HG02642 (cell line): ENCODE results near the gene FCRL6.

Source experiments
- ATAC-seq: cut with Tn5 transposase; IDR thresholded peaks from one replicate; pipeline ENCODE4 v1.9.1; 2021; ENCODE audit warnings: mild to moderate bottlenecking; ENCODE audit not compliant: unreplicated experiment, poor library complexity

Gene FCRL6, protein sequence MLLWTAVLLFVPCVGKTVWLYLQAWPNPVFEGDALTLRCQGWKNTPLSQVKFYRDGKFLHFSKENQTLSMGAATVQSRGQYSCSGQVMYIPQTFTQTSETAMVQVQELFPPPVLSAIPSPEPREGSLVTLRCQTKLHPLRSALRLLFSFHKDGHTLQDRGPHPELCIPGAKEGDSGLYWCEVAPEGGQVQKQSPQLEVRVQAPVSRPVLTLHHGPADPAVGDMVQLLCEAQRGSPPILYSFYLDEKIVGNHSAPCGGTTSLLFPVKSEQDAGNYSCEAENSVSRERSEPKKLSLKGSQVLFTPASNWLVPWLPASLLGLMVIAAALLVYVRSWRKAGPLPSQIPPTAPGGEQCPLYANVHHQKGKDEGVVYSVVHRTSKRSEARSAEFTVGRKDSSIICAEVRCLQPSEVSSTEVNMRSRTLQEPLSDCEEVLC

DNA sequence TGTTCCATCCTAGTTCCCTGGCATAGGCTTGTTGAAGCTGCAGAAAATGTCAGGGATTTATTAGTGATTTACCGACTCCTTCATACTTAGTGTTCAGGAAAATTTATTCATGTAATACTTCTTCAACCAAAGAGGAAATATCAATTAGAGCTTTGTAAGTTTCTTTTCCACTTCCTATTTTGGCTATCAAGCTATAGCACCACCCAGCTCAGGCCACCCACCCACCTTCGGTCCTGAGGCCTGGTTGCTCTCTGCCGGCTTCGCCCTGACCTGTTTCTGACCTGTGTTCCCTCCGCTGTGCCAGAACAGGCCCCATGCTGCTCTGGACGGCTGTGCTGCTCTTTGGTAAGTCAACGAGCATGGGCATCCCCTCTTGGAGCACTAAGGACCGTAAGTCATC, at the start of gene FCRL6:
TSS of gene FCRL6 (plus strand) at position 250 of the 400 bp plus-strand sequence. CDS start at position 315, 65 bp downstream.
- no peak for ATAC-seq

DNA sequence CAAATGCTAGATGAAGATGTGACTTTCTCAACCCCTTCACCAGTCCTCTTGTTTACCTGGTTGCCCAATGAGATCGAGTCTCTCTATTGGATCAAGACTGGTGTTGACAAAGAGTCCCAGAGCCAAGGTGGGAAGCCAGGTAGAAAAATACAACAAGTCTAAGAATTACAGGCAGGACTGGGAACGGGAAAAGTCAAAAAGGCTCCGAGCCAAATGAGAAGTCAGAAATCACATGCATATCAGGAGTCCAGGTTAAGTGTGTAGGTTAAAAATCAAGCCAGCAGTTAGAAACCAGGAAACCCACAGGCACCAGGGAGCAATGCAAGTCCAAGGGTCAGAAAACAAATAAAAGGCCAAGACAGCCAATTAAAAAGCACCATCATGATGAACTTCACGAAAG, 48.8 kb upstream of the FCRL6 start:
- no peak for ATAC-seq

DNA sequence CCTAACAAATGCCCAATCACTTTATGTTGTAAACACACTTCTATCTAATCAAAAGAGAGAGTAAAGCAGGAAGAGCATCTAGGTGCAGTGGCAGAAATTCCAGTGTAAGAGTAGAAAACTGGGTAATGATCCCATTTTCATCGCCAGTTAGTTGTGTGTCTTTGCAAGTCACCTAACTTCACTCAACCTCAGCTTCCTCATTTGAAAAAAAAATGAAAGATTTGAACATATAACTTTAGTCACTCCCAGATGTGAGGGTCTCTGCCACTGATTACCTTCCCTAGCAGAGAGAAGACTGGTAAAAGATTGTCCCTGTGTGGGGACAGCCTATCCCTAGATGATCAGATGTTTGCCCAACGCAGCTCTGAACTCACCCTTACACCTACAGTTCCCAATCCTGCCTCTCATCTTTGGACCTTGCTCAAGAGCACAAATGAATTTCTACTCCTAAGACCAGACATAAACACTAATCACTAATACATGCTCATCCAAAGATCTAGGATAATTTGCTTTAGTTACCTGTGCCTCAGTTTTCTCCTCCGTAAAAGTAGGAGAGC, 46.6 kb upstream of the FCRL6 start:
- no peak for ATAC-seq

DNA sequence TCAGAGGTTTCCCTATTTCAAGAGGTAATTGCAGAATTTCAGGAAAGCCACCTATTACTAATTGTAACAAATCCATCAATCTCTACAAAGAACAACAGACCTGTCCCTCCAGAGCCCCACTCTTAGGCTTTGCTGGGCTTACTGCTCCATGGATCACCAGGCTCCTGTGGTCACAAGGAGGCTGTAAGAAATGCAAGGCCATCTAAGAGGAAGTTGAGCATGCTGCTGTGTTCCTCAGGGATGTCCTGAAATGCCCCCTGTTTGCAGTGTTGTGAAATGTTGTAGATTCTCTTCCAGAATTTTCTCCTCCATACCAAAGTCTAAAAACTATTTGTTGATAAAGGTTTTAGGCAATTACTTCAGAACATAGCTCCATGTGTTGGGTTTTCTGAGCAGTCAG, 45.8 kb upstream of the FCRL6 start:
- no peak for ATAC-seq

DNA sequence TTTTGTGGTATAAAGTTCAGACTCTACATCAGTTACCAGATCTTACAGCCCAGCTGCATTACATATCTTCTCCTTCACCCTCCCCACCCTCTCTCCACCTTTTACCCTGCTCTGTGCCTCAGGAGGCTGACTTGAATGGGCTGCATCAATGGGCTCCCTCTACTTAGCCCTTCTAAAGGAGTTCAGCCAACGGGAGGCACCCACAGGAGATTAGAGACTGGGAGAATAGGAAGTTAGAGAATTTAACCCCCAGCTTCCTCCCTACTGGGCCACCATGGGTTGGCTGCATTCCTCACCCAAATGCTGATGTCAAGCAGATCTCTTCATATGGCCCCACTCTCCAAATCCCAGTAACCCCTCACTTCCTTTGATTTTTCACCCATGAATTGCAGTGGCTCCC, 38.5 kb upstream of the FCRL6 start:
- ATAC-seq, result no peak

DNA sequence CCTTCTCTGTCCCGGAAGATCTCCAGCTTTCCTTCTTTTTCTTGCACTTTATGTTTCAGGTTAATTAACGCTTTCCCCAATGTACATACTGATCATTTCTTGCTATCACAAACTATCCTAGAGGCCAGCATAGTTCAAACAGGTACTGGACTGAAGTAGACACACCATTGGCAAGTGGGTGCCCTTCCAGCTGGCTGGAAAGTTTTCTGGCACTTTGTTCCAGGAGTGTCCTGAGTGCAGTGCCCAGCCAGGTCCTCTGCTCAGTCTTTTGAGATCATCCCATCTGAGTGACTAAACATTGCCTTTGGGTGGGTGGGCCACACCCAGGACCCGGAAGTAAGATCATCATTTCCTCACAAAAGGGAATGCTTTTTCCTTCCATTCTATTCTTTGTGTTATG, 36.4 kb upstream of the FCRL6 start:
- ATAC-seq, result no peak

DNA sequence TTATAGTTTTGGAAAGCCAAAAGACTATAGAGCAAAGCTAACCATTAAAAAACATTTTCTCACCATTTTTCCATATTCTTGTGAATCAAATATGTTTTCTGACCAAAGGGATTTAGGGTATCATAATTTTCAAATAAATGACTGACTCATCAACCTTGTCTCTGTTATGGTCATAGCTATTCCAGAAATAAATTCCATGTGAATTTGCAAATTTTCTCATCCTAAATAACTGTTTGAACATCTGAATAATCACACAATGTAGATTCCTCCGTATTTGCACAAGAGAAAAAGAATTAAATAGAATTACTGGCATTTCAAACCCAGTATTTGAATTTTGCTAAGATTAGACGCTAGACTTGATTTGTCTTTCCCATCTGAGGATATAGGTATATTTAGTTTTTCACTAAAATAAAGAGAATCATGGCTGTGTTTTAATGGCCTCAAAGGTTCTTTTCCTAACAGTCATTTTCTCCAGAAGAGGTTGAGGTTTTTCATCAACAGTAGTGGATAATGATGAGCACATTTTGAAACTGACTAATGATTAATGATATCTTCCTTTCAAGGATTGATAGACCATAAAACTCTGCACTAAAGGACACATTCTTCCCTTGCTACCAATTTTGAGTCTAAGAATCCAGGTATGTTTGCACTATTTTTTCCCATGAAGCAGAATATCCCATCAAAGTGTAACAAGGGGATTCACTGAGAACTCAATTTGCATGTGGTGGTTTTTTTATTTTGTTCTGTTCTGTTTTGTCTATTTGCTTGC, 30.8 kb upstream of the FCRL6 start:
- no peak for ATAC-seq

DNA sequence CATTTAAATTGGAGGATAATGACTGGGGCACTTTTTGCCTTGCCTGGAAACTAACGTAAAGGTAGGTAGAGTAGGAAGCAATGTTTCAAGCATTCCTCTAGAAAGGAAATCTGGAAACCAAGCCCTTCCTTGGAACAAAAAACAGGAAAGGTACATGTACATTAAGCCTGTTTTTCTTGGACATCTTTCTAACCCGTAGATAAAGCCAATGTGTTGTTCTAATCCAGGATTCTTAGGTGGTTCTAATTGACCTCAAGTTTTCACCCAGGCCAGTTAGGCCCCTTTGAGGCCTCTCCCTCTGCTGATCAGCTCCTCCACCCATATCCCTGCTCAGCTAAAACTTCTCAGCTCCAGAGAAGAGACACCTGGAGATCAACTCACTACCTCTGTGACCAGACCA, 27.7 kb upstream of the FCRL6 start:
- ATAC-seq, result no peak

DNA sequence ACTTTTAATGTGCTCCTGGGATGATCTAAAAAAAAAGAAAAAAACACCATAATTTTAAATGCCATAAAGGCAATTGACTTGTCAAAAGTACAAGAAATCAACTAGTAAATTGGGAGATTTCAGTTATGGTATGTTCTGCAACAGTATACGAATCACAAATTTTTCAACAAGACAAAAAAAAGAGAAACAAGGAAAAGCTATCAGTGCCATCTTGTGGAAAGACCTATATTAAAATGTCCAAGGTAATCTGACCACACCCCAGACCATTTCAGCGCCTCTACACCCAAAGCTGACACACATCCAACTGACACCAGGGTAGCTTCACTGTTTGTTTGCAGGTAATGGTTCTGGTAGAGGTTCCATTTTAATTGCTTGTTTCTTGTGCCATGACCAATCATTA, 26.4 kb upstream of the FCRL6 start:
- no peak for ATAC-seq

DNA sequence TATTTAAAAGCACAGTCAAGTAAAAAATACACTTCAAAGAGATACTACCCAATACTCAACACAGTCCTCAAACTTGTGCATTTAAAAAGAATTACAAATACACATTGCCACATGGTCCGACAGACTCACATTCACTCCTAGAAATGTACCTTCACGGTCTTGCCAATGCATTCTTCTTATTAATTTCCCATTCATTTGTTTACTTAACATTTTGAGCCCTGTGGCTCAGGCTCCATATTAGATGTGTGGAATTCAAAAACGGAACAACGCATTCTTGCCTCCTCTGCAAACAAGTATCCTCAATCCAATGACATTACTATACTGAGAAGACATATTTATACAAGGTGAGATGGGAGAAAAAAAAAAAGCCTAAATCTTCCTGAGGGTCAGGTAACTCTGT, 23.9 kb upstream of the FCRL6 start:
- ATAC-seq, result no peak

DNA sequence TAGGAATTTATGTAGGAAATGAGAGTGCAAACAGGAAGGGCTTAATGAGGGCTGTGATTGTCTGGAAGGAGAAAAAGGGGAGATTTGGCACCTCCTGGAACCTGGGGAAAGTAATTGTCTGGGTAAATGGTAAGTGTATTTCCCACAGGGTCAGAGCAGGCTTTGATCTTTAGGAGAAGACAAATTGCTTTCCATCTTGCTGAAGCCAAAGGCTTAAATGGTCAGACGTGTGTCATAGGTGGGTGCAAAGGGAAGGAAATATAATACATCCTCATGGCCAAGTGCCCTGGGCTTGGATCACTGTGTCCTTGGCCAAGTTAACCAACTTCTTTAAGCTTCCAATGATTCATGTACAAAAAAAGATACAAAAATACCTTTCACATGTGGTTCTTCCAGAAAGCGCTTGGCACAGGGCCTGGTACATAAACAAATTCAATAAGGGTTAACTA, 22.7 kb upstream of the FCRL6 start:
- ATAC-seq, result no peak

DNA sequence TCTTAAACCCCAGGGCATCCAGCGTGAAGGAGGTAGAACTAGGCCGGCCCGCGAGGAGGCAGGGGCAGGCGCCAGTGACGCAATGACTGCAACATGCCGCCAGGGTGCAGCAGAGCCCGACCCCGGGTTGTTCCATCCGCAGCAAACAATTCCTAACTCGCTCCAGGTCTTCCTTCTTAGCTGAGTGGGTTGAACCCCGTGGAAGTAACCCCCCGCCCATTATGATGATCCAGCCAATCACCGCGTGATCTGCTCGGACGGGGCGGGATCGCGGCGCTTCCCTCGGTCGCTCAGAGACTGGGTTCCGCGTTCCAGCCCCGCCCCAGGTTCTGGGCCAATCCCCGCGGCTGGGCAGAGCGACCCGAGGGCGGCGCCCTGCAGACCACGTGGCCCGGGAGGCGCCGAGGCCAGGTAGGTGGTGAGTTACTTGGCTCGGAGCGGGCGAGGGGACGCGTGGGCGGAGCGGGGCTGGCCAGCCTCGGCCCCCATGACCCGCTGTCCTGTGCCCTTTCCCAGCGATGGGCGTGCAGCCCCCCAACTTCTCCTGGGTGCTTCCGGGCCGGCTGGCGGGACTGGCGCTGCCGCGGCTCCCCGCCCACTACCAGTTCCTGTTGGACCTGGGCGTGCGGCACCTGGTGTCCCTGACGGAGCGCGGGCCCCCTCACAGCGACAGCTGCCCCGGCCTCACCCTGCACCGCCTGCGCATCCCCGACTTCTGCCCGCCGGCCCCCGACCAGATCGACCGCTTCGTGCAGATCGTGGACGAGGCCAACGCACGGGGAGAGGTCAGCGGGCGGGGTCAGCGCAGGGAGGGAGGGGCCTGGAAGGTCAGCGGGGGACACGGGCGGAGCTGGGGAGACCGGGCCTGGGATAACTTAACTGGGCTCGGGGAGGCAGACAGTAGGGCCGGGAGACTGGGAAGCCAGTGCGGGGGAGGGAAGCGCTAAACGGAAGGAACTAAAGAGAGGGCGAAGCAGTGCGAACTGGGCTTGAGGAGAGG, 21.3 kb upstream of the FCRL6 start, which contains the start of gene DUSP23:
TSS of gene DUSP23 (plus strand) at position 380 of the 1,000 bp plus-strand sequence. CDS start at position 519, 139 bp downstream.
- peak; percentile 99 for ATAC-seq

DNA sequence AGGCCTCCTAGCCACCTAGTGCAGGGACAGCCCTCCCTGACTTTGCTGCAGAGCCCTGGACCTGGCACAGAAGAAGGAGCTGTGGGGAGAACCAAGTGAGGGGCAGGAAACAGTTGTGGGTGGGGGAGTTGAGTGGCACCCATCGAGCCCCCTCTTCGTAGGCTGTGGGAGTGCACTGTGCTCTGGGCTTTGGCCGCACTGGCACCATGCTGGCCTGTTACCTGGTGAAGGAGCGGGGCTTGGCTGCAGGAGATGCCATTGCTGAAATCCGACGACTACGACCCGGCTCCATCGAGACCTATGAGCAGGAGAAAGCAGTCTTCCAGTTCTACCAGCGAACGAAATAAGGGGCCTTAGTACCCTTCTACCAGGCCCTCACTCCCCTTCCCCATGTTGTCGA, 20.2 kb upstream of the FCRL6 start:
- no peak for ATAC-seq

DNA sequence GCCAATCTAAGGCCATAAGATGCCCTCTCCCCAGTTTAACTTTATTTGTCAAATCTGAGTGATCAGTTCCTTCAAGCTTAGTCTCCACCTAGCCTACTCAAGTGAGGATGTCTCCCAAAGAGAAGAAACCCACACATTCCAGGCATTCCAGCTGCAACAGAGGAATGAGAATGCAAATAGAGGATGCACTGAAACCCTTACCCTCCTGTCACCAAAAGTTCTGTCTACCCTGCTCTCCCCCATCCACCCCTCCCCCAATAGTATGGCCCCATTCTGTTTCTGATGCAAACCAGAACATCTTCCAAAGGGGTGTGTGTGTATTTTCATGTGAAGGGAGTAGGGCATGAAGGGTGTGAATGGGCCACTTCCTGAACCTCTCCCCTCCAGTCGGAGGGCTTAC, 18.4 kb upstream of the FCRL6 start:
- ATAC-seq, result no peak

DNA sequence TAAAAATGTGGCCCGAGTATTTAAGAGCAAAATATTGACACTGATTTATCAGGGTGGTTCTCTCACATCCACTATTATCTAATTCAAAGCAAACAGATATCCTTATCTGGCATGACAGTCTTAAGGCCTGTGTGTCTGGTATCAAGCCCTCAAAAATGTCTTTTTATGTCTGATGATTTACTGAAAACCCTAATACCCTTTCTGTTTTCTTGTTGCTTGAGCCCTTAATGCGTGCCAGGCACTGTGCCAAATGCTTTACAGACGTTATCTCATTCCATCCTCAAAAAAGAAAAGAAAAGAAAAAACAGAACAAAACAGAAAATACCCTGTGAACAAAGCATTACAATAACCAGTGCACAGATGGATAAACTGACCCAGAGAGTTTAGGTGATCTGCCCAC, 15.7 kb upstream of the FCRL6 start:
- no peak for ATAC-seq

DNA sequence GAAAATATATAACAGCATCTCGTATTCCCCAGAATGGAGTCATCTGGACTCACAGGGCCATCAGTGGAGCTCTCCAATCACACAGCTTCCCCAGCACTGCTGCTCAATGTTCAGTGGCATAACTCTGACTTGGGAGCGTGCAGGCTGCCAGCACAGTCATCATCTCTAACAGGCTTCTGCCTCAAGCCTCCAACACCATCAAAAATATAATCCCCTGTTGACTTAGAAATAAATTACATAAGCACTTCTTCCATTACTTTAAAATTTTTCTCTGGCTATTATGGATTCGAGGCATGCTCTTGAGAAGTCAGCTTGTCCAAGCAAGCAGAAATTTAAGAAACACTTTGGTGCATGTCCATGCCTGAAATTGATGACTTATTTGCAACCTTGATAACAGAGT, 15.2 kb upstream of the FCRL6 start:
- no peak for ATAC-seq

DNA sequence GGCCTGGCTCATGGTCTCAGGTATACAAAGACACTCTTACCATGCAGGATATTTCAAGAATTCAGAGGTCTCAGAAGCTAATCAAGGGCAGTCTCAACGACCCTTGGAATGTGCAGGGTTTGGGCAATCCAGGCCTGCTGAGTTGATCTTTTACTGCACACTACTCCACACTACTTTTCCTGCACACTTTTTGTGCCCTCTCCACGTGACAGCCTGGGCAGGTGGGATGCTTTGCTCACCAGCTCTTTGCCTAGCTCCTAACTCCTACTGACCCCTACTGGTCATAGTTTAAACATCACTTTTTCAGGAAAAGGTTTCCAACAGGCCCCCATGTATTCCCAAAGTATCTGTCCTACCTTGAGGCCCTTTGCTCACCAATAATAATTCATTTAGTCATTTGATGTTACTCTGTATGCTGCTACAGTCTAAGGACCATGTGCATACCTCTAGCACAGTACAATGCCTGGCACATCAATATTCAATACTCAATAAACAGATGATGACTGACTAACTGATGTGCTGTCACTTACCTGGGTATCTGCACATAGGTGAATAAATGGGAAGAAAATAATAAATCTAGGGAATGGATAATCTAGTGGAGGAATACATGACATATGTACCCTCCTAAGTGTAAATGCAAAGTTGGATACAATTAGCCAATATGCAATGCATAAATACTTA, 11.8 kb upstream of the FCRL6 start:
- no peak for ATAC-seq

DNA sequence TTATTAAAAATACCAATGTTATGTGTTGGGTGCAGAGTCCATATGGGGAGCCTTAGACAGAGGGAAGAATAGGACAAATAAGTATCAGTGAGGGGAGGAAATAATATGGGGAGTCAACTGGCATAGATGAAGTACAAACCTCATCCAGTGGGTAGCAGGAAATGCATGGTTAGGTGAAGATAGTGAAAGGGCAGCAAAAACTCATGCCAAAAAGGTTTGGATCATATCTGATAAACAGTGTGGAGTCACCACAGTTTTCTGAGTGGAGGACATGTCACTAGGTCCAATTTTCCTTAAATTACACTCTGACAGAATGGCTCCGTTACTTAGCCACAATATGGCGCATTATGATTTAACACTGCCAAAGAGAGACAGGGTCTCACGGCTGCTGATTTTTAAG, 11.1 kb upstream of the FCRL6 start:
- no peak for ATAC-seq

DNA sequence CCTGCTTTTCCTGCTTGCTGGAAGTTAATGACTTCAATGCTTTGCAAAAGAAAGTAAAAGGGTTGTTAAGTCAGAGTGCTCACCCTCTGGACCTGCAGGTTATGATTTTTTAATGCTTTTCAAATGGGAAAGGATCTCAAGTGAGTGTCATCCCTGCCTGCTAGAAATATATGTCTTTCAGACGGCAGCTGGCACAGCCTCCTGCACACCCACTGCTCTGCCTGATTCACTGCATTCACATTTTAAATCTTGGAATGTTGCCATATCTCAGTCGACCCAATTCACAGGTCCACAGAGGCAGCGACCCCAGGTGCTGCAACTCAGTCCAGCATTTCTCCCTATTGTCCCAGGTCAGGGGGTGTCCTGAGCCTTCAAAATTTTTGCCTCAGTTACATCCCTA, 10.7 kb upstream of the FCRL6 start:
- no peak for ATAC-seq
